GM19238 (cell line): ENCODE results near the gene KIF17.
"Not testable (repeated sequence)": the region's sequence is repeated elsewhere in the genome, so short reads cannot be mapped to it uniquely, and the experiment has no call there.

Experiments
- DNase-seq: peaks from one replicate; pipeline ENCODE4 v3.0.0; 2011; ENCODE audit warnings: low spot score; ENCODE audit not compliant: insufficient read length

The KIF17 gene

DNA sequence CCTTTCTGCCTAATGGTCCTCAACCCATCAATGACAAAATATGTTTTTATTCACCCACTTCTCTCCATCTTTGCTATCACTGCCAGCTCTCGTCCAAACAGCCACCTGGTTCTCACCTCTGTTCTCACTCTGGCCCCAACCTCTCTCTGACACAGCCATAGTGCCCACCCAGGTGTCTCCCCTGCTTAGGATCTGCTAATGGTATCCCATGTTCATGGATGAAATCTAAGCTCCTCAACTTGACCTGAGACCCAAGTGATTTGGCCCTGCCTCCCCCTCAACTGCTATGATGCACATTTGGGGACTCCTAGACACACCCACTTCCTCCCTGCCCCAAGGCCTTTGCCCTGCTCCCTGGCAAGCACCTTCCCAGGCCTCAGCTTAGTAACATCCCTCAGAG is 25.9 kb downstream of the KIF17 start:
- no peak for DNase-seq

DNA sequence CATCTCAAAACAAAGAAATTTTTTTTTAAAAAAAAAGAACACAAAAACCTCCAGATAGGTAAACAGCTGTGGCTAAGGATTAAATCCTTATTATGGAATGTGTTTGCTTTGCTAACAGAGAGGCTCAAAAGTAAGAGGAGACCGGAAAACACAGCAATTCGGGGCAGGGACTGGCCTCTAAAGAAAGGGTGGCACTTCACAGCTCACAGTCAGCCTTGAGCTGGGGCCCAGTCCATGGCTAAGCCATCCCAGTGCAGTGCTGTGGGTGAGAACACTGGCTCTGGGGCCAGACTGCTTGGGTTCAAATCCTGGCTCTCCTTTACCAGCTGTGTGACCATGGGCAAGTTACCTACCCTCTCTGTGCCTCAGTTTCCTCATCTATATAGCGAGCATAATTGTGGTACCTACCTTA is 28.2 kb downstream of the KIF17 start:
- no peak for DNase-seq

DNA sequence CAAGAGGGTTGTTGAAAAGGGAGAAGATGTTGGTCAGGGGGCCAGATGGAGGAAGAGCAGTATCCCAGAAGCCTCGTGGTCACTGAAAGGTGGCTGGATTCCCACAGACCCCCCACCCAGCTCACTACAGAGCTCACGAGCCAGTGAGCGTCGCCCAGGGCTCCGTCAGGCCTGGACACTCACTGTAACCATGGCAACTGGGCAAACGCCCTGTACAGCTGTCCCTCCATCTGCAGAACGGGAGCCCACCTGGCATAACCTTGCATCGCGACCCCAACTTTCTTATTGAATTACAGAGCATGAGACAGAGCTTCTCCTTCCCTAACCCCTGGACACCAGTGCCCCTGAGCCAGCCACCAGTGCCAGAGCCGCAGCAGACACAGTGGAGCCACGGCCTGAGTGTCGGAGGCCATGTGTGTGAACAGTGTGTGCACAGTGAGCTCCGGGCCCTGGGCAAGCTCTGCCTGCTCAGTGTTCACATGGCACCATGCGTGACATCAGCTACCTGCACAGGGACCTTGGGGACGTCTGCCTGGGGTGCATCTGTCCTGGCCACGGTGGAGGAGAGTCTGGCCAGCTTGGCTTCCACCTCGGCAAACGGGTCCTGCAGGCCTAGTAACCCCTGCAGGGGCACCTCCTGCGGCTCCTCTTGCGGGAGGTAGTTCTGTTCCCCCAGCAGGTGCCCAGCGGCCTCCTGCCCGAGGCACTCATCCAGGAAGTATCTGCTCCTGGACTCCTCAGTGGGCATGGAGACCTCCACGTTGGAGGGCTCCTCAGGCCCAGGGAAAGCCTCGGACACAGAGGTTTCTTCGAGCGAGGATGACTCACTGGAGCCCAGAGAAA is 30.7 kb downstream of the KIF17 start:
- no peak for DNase-seq

DNA sequence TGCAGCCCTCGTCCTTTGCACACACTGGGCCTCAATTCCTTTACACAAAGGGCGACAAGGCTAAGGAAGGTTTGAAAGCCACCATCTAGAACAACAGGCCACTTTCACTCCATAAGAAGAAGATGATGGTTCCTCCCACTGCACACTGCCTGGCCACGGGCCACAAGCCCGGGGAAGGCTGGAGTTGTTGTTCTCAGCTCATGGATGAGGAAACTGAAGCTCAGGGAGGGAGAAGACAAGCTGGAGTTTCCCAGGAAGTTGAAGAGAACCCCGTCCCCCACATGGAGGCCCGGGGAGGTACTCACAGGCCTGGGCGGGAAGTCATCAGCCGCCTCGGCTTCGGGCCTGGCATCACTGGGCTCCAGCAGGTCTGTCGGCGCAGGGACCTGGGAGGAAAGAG is 32.1 kb downstream of the KIF17 start:
- DNase-seq = no peak

DNA sequence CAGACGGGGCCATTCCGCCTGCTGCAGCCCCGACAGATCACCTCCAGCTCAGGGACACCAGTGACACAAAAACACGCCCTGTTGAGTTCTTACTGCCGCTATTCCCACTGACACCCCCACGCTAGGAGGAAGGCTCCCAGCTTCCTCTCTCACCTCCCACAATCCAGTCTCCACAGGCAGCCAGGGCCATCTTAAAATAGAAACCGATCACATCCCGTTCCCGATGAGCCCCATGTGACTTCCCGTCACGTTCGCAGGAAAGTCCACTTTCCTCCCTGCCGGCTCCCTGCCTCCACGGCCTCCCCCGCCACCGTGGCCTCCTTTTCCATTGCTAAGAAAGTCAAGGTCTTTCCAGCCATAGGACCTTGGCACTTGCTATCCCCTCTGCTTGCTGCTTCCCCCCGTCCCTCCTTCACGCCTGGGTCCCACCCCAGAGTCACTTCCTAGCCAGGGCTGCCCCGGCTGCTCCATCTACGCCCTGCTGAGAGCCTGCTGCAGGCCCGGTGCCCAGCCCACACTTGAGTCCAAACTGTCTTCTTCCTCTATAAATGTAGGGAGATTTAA is 32.6 kb downstream of the KIF17 start:
- DNase-seq = no peak

DNA sequence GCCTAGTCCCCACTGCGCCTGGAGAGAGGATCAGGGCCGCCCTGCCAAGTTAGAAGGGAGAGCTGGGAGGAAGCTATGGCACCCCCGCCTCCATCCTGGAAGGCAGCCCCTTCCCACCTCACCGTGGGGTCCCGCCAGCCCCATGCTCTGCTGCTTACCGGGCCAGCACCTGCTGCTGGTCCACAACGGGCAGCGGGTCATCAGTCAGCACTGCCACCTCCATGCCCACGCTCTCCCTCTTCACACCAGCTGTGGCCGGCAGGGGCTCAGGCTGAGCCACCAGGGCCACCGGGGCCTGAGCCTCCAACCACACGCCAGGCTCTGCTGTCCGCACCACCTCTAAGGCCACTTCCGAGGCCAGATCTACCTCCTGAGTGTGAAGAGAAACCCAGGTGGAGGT is 33.2 kb downstream of the KIF17 start:
- no peak for DNase-seq

DNA sequence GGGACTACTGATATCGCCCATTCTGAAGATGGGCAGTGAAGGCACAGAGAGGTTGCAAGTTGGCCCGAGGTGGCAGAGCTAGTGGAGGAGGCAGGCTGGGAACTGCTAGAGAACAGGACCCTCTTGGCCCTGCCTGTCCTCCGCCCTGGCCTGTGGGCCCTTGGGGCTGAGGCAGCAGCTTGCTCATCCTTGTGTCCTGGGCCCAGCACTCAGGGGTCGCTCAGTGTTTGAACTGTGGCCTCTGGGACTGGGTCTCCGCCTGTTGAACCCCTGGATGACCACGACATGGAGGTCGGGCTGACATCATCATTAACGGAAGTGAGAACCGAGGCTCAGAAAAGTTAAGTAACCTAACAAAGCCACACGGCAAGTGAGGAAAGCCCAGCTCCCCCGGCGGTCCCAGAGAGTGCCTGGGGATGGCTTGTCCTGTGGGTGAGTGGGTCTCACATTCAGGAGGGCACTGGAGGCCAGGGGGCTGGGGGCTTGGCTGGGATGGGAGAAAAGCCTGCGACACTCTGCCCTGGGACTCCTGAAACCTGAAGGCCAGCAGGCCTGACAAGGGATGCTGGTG is 33.7 kb downstream of the KIF17 start:
- no peak for DNase-seq

DNA sequence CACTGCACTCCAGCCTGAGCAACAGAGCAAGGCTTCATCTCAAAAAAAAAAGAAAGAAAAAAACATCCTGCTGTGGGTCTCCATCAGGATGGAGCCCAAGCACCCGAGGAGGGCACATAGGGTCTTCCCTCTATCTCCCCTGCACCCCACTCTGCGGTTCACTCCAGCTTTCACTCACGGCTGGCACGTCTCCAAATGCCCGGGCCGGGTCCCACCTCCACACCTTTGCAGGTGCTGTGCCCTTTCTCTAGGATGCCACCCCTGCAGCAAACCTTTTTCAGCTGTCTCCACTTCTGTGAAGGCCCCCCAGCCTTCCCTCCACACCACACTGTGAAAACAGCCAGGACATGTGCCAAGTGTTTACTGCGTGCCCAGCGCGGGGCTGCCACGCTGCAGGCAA is 34.2 kb downstream of the KIF17 start:
- no peak for DNase-seq

DNA sequence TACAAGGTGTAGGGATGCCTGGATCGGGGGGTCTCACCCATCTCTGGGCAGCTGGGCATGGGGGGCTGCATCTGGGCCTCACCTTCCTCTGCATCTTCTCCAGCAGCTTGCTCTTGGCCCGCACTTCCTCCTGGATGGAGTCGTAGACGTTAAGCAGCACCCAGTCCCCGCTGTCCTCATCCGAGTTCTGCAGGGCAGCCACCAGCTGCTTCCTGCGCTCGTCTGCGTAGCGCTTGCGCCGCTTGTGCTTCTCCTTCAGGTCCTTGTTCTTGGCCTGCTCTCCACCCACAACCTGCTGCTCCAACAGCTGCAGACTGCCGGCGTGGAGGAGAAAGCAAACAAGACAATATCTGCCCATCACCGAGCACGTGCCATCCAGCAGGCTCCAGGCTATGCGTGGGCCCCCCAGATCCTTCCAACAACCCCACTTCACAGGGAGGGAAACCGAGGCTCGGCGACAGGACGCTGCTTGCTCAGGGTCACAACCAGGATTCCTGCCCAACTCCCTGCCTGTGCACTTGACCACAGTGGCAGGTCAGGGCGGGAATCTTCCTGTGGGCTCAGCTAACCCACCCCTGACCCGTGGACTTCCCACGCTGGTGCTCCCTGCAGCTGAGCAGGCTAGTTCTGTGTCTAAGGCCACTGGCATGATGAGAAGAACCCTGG is 35.1 kb downstream of the KIF17 start:
- no peak for DNase-seq

DNA sequence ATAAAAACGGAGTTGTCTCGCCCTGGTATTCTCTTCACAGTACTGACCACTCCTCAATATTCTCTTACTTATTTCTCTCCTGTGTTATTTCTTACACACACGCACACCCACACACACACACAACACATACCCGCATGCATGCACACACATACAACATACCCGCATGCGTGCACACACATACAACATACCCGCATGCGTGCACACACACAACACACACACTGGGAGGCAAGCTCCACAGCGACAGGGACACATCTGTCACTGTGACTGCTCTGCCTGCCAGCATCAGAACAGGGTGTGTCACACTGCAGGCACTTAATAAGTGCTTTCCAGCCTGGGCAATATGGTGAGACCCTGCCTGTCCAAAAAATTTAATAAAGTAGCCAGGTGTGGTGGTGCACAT is 35.8 kb downstream of the KIF17 start:
- DNase-seq = no peak

DNA sequence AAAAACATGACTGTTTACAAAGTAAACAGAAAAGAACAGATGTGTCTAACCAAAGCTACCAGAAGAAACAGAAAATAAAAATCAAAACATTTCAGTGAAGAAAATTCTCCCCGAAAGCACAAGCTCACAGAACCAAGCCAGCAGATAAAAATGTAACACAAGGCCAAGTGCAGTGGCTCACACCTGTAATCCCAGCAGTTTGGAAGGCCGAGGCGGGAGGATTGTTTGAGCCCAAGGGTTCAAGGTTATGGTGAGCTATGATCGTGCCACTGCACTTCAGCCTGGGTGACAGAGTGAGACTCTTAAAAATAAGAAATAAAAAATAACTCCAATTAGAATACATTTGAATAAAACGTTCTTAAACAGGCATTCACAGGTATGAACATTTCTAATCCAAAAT is 37.5 kb downstream of the KIF17 start:
- DNase-seq = no peak

DNA sequence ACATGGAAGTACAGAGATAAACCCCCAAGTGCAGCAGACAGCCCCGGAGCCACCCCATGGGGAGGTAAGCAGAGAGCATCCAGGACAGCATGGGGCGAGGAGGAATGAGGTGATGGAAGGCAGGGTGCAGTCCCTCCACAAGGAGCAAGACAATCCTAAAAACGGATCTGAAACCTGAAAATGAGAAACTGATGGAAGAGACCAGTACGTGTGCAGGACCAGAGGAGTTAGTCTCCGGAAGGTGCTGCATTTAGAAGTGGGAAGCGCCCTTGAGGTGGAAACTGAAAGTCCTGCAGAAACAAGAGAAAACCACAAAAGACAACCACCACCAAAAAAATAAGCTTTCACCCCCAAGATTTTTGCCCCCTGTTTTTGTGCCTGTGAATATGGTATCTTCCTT is 39.2 kb downstream of the KIF17 start:
- DNase-seq = peak; percentile 41

DNA sequence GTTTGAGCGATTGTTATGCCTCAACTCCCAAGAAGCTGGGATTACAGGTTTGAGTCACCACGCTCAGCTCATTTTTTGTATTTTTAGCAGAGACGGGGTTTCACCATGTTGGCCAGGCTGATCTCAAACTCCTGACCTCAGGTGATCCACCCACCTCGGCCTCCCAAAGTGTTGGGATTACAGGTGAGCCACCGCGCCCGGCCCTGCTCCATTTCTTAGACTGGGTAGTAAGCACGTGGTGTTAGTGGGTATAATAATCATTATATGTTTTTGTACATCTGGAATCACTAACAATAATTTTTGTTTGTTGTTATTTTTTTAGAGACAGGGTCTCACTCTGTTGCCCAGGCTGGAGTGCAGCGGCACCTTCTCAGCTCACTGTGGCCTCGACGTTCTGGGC is 44.2 kb downstream of the KIF17 start:
- DNase-seq = not testable (repeated sequence)

DNA sequence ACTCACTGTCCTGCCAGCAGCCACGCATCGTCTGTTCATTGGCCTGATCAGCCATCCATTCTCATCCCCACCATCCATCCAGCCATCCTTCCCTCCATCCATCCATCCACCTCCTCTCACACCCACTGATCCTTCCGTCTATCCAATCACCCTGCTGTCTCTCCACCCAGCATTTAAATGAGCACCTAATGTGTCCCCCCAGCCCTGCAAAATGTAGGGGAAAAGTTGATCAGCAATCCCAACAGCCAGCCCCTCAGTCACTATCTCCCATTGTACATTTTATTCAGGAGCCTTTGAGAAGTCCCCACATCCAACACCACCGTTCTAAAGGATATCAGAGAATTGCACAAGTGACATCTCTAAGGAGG is 45.6 kb downstream of the KIF17 start:
- DNase-seq = no peak

DNA sequence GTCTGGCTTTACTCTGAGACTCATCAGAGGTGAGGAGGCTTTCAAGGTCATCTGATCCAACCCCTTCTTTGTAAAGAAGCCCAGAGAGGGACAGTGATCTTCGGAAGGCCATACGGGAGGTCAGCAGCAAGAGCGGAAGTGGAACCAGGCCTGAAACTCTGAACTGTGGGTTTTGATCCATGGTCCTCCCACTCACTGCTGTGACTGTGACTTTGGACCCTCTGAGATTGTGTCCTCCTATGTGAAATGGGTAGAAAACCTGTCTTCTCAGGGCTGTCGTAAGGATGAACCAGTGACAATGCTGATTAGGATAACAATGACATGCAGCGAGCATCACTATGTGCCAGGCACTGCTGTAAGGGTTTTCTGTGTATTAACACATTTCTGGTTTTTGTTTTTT is 46.9 kb downstream of the KIF17 start:
- DNase-seq = no peak

DNA sequence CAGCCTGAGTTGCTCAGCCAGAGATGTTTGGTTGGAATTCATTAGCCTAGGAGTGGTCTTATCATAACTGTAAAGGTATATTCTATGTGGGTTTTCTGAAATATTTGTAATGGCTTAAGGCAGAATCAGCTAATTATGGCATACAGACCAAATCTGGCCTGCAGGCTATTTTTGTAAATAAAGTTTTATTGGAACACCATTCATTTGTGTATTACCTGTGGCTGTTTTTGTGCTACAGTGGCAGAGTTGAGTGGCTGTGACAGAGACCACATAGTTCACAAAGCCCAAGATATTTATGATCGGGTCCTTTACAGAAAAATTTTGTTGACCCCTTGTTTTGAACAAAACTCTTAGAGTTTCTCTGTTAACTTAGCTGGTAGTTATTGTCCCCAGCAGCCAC is 49.2 kb downstream of the KIF17 start:
- no peak for DNase-seq

DNA sequence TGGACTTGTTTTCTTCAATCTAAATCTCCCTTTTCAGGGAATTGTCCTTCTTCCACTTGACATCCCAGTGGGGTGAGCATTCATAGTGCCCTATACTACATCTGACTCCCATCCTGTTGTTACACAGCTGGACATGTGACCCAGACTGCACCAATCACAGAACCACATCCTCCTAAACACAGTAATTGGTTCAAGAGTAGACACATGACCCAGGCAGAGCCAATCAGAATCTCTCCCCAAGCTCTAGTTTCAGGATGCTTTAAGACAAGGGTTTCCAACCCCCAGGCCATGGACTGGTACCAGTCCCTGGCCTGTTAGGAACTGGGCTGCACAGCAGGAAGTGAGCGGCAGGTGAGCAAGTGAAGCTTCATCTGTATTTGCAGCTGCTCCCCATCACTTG is 51.0 kb downstream of the KIF17 start:
- no peak for DNase-seq

DNA sequence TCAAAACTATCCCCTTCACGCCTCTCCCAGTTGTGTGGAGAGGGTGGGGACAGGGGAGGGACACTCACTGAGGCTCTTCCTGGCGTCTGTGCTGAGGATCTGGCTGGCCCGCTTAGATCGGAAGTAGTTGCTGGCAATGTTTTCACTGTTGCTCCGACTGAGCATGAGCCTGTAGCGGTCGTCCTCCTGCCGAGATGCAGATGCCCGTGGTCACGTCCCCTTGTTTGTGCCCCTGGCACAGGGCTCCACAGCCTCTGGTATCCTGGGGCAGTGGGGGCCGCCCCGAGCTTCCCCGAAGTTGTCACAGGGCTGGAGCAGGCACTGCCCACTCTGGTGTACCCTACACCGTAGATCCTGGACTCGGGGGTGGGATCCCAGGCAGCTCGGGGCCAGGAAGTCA is 51.7 kb downstream of the KIF17 start:
- DNase-seq = no peak

DNA sequence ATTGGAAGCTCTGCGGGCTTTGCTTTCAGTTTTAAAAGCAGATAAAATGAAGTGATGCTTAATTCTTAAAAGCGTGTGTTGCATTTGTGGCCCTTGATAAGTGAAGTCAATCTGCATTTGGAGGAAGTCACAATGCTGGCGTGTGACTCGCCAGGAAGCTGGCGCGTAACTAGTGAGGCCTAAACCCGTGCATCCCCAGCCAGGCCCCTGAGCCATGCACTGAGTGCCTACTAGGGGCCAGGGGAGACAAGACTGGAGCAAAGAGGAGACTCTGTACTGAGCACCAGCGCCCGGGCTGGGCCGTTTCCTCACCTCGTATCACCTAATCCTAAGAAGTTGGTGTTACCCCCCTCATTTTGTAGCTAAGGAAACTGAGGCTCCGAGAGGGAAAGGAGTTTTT is 52.1 kb downstream of the KIF17 start:
- DNase-seq = no peak

DNA sequence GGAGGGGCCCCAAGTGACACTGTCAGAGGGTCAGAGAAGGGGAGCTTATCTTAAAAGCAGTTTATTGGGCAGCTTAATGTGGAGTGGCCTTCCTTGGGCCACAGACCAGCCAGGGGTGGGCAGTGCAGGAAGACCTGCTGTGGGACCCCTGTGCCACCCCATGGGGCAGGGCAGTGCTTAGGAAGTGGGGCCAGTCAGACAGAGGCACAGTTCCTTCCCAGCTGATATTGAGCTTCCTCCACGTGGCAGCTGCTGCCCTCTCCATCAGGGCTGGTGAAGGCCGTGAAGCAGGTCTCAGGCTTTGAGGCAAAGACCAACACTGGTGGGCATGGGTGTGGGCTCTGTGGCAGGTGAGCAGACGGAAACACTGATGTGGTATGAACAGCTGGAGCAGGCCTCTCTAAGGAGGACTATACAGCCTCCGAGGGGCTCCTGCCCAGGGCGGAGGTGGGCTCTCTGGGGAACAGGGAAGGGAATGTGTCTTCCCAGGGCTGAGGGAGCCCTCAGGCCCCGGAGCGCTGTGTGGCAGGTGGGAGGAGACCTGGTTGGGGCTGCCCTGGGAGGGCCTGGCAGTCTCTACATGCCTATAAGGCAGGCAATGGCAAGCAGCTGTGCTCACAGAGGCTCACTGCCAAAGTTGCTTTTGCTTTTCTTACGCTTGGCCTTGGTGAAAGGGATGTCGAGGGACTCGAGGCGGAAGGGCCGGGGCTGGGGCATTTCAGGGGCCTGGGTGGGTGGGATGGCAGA is 53.7 kb downstream of the KIF17 start:
- no peak for DNase-seq

DNA sequence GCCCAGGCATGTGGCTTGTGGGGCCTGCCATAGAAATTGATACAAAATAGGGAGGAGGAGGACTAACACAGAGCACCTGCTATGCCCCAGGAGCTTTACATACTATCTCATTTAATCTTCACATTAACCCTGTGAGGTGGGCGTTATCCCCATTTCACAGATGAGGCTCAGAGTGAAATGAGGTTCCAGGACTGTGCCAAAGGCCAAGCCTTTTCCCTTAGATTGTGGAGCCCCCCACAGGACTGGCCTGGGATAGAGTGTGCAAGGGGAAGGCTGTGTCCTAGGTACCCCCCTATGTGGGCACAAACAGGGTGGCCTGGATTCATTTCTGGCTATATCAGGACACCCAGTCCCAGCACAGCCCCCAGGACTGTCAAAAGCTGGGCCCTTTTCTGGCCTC is 54.4 kb downstream of the KIF17 start:
- no peak for DNase-seq

DNA sequence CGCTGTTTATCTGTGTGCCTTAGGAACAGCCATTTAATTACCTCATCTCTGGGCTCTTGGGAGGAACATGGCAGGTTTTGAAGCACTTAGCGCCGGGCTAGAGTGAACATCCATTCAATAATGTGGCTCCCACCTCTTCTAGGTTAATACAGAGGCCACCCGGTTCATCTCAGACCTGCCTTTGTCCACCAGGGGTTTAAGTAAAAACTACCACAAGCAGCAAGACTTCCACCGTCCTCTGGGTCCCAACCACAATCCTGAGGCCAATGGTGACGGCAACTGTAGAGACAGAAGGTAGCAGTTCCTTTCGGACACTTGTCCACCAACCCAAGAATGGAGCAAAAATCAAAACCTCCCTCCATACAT is 55.7 kb downstream of the KIF17 start:
- DNase-seq = no peak
